ENCODE results near the gene DLGAP5.

Gene DLGAP5

DNA sequence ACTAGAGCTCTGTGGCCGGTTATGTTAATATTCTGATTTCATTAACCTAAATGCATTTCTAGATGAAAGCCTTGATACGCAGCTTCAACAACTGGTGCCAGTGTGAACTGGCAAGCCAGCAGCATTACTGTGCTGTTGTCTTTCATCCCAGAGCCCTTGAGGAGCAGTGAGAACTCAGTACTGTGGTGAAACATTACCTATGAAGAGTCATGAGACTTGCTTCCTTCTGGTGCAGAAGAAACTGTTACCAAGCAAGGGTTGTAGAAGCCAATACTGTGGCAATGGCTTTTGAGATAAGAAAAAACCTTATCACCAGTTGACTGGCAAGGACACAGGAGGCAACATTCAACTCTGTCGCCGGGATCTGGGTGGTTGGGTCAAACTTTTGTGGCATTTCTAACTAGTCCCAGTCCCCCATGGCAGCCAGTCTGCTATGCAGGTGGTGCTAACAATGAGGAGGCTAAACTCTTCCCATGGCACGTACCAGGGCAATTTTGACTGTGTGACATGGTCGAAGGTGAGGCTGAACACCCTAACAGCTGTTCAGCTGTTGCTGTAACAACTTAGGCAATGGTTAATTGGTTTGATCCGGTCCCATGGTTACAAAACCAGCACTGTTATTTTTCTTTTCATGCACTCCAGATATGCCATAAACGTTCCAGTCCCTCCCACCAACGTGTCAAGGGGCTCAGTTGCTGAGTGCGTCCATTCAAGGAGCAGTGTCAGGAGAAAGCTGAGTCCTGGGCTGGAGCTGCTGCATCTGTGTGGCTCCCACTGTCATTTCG is 74.9 kb downstream of the DLGAP5 start:
- Histone ChIP-seq H3K79me2 (ENCODE audit: insufficient read depth, low read length) (no peaks in the 10 kb centered on the region), H3K36me3 (ENCODE audit: insufficient read depth, low read length) (no peaks in the 10 kb centered on the region), H3K4me3 (ENCODE audit: low read depth, low read length, poor library complexity, severe bottlenecking) (no peak overlapping the region), H3K9me3 (ENCODE audit: low read length) (no peaks in the 10 kb centered on the region), H3K27ac (ENCODE audit: low read depth, low read length, poor library complexity, severe bottlenecking) (no peak overlapping the region), H2AFZ (ENCODE audit: low read length) (no peak overlapping the region), H3K27me3 (ENCODE audit: insufficient read depth, low read length) (no peaks in the 10 kb centered on the region), H3K9ac (ENCODE audit: low read length) (no peak overlapping the region), H3K4me2 (ENCODE audit: low read length) (no peak overlapping the region), H3K4me1 (ENCODE audit: insufficient read depth, low read length, severe bottlenecking) (no peaks in the 10 kb centered on the region), H3F3A (ENCODE audit: insufficient read depth, low read length) (no peaks in the 10 kb centered on the region), H4K20me1 (ENCODE audit: insufficient read depth, low read length) (no peaks in the 10 kb centered on the region), H3K9me2 (ENCODE audit: low read depth, low read length) (no peaks in the 10 kb centered on the region)
- TF ChIP-seq EZH2 (IDR thresholded peaks at IDR 0.05; ENCODE audit: borderline replicate concordance, low read length), result no peak
- TF ChIP-seq, protein P1, sequence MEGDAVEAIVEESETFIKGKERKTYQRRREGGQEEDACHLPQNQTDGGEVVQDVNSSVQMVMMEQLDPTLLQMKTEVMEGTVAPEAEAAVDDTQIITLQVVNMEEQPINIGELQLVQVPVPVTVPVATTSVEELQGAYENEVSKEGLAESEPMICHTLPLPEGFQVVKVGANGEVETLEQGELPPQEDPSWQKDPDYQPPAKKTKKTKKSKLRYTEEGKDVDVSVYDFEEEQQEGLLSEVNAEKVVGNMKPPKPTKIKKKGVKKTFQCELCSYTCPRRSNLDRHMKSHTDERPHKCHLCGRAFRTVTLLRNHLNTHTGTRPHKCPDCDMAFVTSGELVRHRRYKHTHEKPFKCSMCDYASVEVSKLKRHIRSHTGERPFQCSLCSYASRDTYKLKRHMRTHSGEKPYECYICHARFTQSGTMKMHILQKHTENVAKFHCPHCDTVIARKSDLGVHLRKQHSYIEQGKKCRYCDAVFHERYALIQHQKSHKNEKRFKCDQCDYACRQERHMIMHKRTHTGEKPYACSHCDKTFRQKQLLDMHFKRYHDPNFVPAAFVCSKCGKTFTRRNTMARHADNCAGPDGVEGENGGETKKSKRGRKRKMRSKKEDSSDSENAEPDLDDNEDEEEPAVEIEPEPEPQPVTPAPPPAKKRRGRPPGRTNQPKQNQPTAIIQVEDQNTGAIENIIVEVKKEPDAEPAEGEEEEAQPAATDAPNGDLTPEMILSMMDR (IDR thresholded peaks at IDR 0.05; ENCODE audit: low read length), result no peak

- TF ChIP-seq EZH2 (IDR thresholded peaks at IDR 0.05; ENCODE audit: borderline replicate concordance, low read length), result no peak
- TF ChIP-seq, protein P1 (IDR thresholded peaks at IDR 0.05; ENCODE audit: low read length), result no peak
- Histone ChIP-seq H3K9me2 (ENCODE audit: low read depth, low read length) (no peaks in the 10 kb centered on the region), H4K20me1 (ENCODE audit: insufficient read depth, low read length) (no peaks in the 10 kb centered on the region), H3K79me2 (ENCODE audit: insufficient read depth, low read length) (no peaks in the 10 kb centered on the region), H3K27me3 (ENCODE audit: insufficient read depth, low read length) (no peaks in the 10 kb centered on the region), H3K9ac (ENCODE audit: low read length) (no peak overlapping the region), H3K27ac (ENCODE audit: low read depth, low read length, poor library complexity, severe bottlenecking) (no peak overlapping the region), H3K36me3 (ENCODE audit: insufficient read depth, low read length) (no peaks in the 10 kb centered on the region), H3K4me2 (ENCODE audit: low read length) (no peak overlapping the region), H3F3A (ENCODE audit: insufficient read depth, low read length) (no peaks in the 10 kb centered on the region), H2AFZ (ENCODE audit: low read length) (no peak overlapping the region), H3K9me3 (ENCODE audit: low read length) (no peaks in the 10 kb centered on the region), H3K4me3 (ENCODE audit: low read depth, low read length, poor library complexity, severe bottlenecking) (no peak overlapping the region), H3K4me1 (ENCODE audit: insufficient read depth, low read length, severe bottlenecking) (no peaks in the 10 kb centered on the region)
These were observed 75.5 kb downstream of the DLGAP5 start for GRCh38 chr14:55115861-55116245.

- no peak overlapping the region for H3K4me2 ChIP-seq (ENCODE audit: low read length)
- no peaks in the 10 kb centered on the region for H3K79me2 ChIP-seq (ENCODE audit: insufficient read depth, low read length)
- no peaks in the 10 kb centered on the region for H3K27me3 ChIP-seq (ENCODE audit: insufficient read depth, low read length)
- H3K9me3 ChIP-seq (ENCODE audit: low read length), result no peaks in the 10 kb centered on the region
- no peaks in the 10 kb centered on the region for H3K36me3 ChIP-seq (ENCODE audit: insufficient read depth, low read length)
- no peak overlapping the region for H3K9ac ChIP-seq (ENCODE audit: low read length)
- H3K4me3 ChIP-seq (ENCODE audit: low read depth, low read length, poor library complexity, severe bottlenecking), result no peak overlapping the region
- H2AFZ ChIP-seq (ENCODE audit: low read length), result no peak overlapping the region
- H4K20me1 ChIP-seq (ENCODE audit: insufficient read depth, low read length), result no peaks in the 10 kb centered on the region
- H3K4me1 ChIP-seq (ENCODE audit: insufficient read depth, low read length, severe bottlenecking), result no peaks in the 10 kb centered on the region
- no peaks in the 10 kb centered on the region for H3F3A ChIP-seq (ENCODE audit: insufficient read depth, low read length)
- no peaks in the 10 kb centered on the region for H3K9me2 ChIP-seq (ENCODE audit: low read depth, low read length)
- TF ChIP-seq EZH2 (IDR thresholded peaks at IDR 0.05; ENCODE audit: borderline replicate concordance, low read length), result no peak
- TF ChIP-seq, protein P1 (IDR thresholded peaks at IDR 0.05; ENCODE audit: low read length), result no peak
- no peak overlapping the region for H3K27ac ChIP-seq (ENCODE audit: low read depth, low read length, poor library complexity, severe bottlenecking)
These were observed 75.9 kb downstream of the DLGAP5 start for GRCh38 chr14:55115460-55115859.
